ENCODE measurements around the gene B2M. TPM values are rescaled to one million over a fixed set of nuclear protein-coding genes. Genes with fewer than 3 reads are reported as not detected.

The B2M gene
- total RNA-seq, 2 experiments from 2014 or later, result 4,476 to 4,587 TPM

- TF ChIP-seq CTCF (IDR thresholded peaks at IDR 0.05), result no peak
- intact Hi-C loops (cut with micrococcal nuclease), result no loop called here
- H3K27me3 Mint-ChIP-seq, result no peaks in the 10 kb centered on the region
- peak overlapping the region; percentile 100 for H3K27ac Mint-ChIP-seq
- DNase-seq (peak; percentile 59), ATAC-seq (peak; percentile 2)
- no peaks in the 10 kb centered on the region for H3K9me3 Mint-ChIP-seq
- ChIA-PET POLR2A (interaction anchor here (0.7 to 37.9 kb wide), 8 partner anchors 0 to 673 kb away, joined by 3 to 1862 read pairs (median 6); partner anchors contain the start of genes B2M, PATL2, SPG11 and TRIM69), CTCF (interaction anchor here (0.9 to 16.4 kb wide), 9 partner anchors 8 to 183 kb away, joined by 3 to 333 read pairs (median 3); partner anchors contain the start of genes B2M, PATL2, SPG11 and TRIM69)
- H3K4me3 Mint-ChIP-seq, result peak overlapping the region; percentile 99
- peaks cover 60% of the 10 kb centered on the region for H3K4me1 Mint-ChIP-seq (ENCODE audit: low read depth)
- peaks cover 38% of the 10 kb centered on the region for H3K36me3 Mint-ChIP-seq (ENCODE audit: low read depth)
Measured at GRCh38 chr15:44729408-44730127, 18.3 kb downstream of the B2M start.

- Mint-ChIP-seq H3K9me3 (no peaks in the 10 kb centered on the region), H3K36me3 (ENCODE audit: low read depth) (peaks cover 36% of the 10 kb centered on the region), H3K4me1 (ENCODE audit: low read depth) (peaks cover 67% of the 10 kb centered on the region), H3K27me3 (no peaks in the 10 kb centered on the region), H3K4me3 (peak overlapping the region; percentile 80), H3K27ac (peak overlapping the region; percentile 100)
- ChIA-PET CTCF (interaction anchor here (1.5 to 16.4 kb wide), 6 partner anchors 23 to 157 kb away, joined by 6 to 333 read pairs (median 80); partner anchors contain the start of genes B2M, PATL2 and SPG11), POLR2A (interaction anchor here (0.7 to 37.9 kb wide), 3 partner anchors 16 to 61 kb away, joined by 3 to 1862 read pairs (median 1567); partner anchors contain the start of genes B2M, PATL2 and SPG11)
- no peak for DNase-seq
- intact Hi-C loops (cut with micrococcal nuclease), result loop anchor here (5.0 kb wide), 2 partner anchors 143 to 158 kb away; no protein-coding TSS in a partner anchor
- no peak for ATAC-seq
- TF ChIP-seq CTCF (IDR thresholded peaks at IDR 0.05), result peak; percentile 45
Measured at GRCh38 chr15:44734839-44735481, 23.6 kb downstream of the B2M start.

GRCh38 chr15:44735482-44736180 is 24.3 kb downstream of the B2M start:
- intact Hi-C loops (cut with micrococcal nuclease), result loop anchor here (5.0 kb wide), 2 partner anchors 143 to 158 kb away; no protein-coding TSS in a partner anchor
- peaks cover 68% of the 10 kb centered on the region for H3K4me1 Mint-ChIP-seq (ENCODE audit: low read depth)
- H3K27ac Mint-ChIP-seq, result peak overlapping the region; percentile 100
- peaks cover 33% of the 10 kb centered on the region for H3K36me3 Mint-ChIP-seq (ENCODE audit: low read depth)
- ChIA-PET CTCF (interaction anchor here (0.7 to 16.4 kb wide), 16 partner anchors 8 to 190 kb away, joined by 3 to 333 read pairs (median 12); partner anchors contain the start of genes B2M, PATL2 and SPG11), POLR2A (interaction anchor here (0.7 to 37.9 kb wide), 6 partner anchors 10 to 139 kb away, joined by 3 to 1862 read pairs (median 4); partner anchors contain the start of genes B2M, PATL2 and SPG11)
- DNase-seq, result peak; percentile 82
- no peaks in the 10 kb centered on the region for H3K9me3 Mint-ChIP-seq
- ATAC-seq, result peak; percentile 67
- no peak for TF ChIP-seq CTCF (IDR thresholded peaks at IDR 0.05)
- peak overlapping the region; percentile 80 for H3K4me3 Mint-ChIP-seq
- H3K27me3 Mint-ChIP-seq, result no peaks in the 10 kb centered on the region

- Mint-ChIP-seq H3K27ac (peak within 1 kb of the TSS; percentile 100), H3K27me3 (no peaks in the 10 kb centered on the region), H3K4me1 (ENCODE audit: low read depth) (peaks cover 67% of the 10 kb centered on the region), H3K36me3 (ENCODE audit: low read depth) (peaks cover 32% of the 10 kb centered on the region), H3K9me3 (no peaks in the 10 kb centered on the region), H3K4me3 (peak within 1 kb of the TSS; percentile 80)
- peak; percentile 35 for ATAC-seq
- no peak for TF ChIP-seq CTCF (IDR thresholded peaks at IDR 0.05)
- CTCF ChIA-PET, result interaction anchor here (0.7 to 16.4 kb wide), 19 partner anchors 8 to 191 kb away, joined by 3 to 333 read pairs (median 7); partner anchors contain the start of genes B2M, PATL2 and SPG11
- intact Hi-C loops (cut with micrococcal nuclease), result loop anchor here (5.0 kb wide), 2 partner anchors 144 to 159 kb away; no protein-coding TSS in a partner anchor
- POLR2A ChIA-PET, result interaction anchor here (0.8 to 37.9 kb wide), 5 partner anchors 9 to 139 kb away, joined by 3 to 1862 read pairs (median 4); partner anchors contain the start of genes B2M, PATL2 and SPG11
- no peak for DNase-seq
Measured at GRCh38 chr15:44736181-44736765, 25.0 kb downstream of the B2M start, which contains the start of gene TRIM69. Gene TRIM69, plus strand, starts transcription at chr15:44736528. Its CDS starts 177 bp downstream, at chr15:44736705.
